GM19240 (cell line): ENCODE measurements around the gene CTXND2.
A peak's percentile ranks its signal among the peaks of the same experiment; 100 is the strongest.
"Not testable (repeated sequence)": the region's sequence is repeated elsewhere in the genome, so short reads cannot be mapped to it uniquely, and the experiment has no call there.

Experiments used
- DNase-seq: peaks from one replicate; pipeline ENCODE4 v3.0.0; 2011; ENCODE audit warnings: low spot score; ENCODE audit not compliant: insufficient read length

The CTXND2 gene

DNA sequence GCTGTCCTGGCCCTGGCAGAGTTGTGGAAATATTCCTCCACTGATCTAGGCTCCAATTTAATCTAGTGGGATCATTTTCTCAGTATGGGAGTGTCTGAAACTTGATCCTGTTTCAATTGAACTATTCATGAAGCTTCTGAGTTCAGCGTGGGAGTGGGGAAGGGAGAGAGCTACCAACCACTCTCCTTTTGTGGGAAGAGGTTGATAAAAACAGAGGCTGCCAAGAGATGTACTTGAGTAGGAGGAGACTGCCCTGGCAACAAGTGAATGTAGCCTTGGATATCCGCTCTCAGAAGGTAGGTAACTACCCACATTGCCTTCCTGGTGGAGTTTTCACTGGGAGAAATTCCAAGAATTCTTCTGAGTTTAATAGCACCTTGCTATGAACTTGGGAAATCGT lies at the start of gene CTXND2:
CTXND2 (plus strand) TSS at position 119 of the 400 bp plus-strand sequence. CDS start 25,179 bp downstream, outside the sequence.
- DNase-seq = no peak

DNA sequence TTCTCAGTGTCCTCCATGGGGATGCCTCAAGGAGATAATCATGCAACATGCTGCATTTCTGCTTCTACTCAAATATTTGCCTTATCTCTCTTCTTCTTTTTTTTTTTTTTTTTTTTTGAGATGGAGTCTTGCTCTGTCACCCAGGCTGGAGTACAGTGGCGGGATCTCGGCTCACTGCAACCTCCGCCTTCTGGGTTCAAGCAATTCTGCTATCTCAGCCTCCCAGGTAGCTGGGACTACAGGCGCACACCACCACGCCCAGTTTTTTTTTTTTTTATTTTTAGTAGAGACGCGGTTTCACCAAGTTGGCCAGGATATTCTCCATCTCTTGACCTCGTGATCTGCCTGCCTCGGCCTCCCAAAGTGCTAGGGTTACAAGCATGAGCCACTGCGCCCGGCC lies 46.1 kb upstream of the CTXND2 start:
- DNase-seq = not testable (repeated sequence)

DNA sequence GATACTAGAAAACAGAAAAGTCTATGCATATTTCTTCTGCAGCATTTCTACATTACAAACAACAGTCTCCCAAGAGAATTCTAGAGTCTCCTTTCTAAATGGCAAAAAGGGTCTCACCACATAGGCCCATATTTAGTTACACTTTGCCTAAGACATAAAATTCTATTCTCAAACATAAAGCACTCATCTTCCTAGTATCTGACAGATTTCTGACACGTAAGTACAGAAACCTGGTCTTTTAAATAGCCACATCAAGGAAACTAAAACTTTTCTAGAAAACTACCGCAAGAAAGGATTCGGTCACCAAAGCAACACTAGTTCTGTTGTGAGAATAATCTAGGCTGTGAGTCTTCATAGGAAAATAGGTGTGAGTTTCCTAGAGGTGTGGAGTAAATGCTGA lies 45.3 kb upstream of the CTXND2 start:
- DNase-seq = peak; percentile 6

DNA sequence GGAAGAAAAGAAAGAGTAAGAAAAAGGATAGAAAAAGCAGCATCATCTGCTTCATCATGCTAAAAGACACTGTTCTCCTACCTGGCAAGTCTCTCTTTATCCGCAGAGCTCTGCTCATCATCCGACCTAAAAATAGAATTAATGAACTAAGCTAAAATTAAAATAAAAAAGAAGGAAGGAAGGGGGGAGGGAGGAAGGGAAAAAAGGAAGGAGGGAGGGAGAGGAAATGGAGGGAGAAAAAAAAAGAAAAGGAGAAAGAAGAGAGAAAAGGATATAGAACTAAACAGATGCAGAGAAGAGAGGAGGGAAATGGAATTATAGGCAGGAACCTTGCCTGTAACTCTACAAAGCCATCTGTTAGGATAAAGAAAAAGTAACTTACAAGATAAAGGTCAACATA lies 44.6 kb upstream of the CTXND2 start:
- DNase-seq = no peak

DNA sequence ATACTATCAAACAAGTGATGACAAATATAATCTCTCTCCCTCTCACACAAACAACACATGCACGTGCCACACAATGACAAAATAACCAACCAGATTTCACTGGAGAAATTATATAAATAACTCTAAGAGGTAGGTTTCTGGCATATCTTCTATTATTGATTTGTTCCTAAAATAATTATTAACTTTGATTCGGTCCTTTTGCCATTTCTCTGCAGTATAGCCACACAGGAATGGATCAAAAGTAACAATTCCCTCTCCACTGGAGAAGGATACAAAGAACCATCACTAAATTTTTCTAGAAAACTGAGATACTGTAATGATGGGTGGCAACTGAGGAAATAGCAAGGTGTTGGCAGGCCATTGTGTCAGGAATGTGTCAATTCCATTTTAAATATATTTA lies 44.0 kb upstream of the CTXND2 start:
- no peak for DNase-seq

DNA sequence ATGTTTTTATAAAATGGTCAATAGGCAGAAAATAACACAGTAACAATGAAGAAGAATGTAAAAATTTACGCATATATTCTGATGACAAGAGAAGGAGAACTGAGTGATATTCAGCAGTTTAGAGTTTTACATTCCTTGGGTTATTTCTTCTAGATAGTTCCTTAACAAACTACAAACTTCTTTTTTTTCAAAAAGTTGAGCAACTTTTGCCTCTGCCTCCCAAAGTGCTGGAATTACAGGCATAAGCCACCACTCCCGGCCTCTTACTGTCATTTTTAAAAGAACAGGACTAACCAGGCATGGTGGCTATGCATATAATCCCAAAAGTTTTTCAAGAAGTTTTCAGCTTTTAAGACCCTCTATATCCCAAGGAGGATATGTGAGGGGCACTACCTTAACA lies 43.5 kb upstream of the CTXND2 start:
- no peak for DNase-seq

DNA sequence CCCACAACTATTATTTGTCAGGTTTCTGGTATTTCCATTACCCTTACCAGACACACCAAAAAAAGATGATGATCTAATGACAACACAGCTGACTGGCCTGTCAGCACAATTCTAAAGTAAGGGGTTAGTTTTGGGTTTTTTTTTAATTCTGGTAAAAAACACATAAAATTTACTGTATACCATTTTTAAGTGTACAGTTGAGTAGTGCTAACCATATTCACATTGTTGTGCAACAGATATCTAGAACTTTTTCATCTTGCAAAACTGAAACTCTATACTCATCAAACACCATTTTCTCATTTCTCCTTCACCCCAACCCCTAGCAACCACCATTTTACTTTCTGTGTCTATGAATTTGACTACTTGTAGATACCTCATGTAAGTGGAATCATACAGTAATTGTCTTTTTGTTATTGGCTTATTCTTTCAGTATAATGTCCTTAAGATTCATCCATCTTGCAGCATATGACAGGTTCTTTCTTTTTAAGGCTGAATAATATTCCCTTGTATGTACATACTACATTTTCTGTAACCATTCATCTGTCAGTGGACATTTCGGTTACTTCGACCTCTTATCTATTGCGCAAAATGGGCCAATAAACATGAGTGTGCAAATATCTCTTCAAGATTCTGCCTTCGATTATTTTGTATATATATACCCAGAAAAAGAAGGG lies 40.3 kb upstream of the CTXND2 start:
- DNase-seq = no peak

DNA sequence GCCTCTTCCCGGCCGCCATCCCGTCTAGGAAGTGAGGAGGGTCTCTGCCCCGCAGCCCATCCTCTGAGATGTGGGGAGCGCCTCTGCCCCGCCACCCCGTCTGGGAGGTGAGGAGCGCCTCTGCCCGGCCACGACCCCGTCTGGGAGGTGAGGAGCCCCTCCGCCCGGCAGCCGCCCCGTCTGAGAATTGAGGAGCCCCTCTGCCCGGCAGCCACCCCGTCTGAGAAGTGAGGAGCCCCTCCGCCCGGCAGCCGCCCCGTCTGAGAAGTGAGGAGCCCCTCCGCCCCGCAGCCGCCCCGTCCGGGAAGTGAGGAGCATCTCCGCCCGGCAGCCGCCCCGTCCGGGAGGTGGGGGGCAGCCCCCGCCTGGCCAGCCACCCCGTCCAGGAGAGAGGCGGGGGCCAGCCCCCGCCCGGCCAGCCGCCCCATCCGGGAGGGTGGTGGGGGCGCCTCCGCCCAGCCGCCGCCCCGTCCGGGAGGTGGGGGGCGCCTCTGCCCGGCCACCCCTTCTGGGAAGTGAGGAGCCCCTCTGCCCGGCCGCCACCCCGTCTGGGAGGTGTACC lies 36.1 kb upstream of the CTXND2 start:
- DNase-seq = not testable (repeated sequence)

DNA sequence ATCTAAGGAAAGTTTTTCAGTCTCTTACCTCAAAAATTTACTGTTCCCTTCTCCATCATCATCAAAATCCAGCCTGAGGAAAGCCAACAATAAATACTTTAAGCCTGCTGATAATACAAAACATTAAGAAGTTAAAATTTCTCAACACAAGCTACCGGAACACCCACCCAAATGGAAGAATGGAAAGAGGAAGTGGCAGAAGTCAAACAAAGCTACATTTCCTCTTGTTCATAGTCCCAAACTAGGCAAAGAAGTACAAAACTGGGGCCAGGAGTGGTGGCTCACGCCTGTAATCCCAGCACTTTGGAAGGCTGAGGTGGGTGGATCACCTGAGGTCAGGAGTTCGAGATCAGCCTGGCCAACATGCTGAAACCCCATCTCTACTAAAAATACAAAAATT lies 34.2 kb upstream of the CTXND2 start:
- DNase-seq = not testable (repeated sequence)

DNA sequence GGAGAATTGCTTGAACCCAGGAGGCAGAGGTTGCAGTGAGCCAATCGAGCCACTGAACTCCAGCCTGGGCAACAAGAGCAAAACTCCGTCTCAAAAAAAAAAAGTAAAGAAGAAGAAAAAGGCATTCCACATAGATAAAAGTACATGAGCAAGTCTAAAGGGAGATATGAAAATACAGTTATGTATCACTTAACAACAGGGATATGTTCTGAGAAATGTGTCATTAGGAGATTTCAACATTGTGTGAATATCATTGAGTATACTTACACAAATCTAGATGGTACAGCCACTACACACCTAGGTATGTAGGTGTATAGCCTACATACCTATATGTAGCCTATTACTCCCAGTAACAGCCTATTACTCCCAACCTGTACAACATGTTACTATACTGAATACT lies 23.2 kb upstream of the CTXND2 start:
- DNase-seq = no peak

DNA sequence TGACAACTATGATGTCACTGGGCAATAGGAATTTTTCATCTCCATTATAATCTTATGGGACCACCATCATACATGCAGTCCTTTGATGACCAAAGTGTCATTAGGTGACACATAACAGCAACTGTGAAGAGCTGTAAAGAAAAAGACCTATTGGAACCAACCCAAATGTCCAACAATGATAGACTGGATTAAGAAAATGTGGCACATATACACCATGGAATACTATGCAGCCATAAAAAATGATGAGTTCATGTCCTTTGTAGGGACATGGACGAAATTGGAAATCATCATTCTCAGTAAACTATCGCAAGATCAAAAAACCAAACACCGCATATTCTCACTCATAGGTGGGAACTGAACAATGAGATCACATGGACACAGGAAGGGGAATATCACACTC lies 22.7 kb upstream of the CTXND2 start:
- not testable (repeated sequence) for DNase-seq

DNA sequence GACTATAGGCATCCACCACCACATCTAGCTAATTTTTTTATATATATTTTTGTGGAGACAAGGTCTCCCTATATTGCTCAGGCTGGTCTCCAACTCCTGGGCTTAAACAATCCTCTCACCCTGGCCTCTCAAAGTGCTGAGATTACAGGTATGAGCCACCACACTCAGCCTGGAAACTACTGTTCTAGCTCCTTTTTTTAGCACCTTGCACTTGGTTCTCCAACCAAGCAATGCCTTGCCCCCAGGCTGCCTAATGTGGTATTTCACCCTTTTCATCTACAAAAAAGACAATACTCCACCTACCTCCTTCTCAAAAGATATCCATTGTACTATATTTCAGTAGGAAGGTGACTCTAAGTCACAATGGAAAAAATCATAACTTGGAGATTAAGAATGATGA lies 17.3 kb upstream of the CTXND2 start:
- DNase-seq = no peak

DNA sequence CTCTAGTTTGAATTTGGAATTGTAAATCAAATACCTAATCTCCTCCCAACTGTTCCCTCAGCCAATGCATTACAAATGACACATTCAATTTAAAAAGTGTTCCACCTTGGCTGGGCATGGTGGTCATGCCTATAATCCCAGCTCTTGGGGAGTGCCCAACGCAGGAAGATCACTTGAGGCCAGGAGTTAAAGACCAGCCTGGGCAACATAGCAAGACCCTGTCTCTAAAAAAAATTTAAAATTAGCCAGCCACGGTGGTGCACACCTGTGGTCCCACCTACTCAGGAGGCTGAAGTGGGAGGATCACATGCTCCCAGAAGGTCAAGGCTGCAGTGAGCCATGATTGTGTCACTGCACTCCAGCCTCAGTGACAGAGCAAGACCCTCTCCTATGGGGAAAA lies 14.4 kb upstream of the CTXND2 start:
- DNase-seq = no peak

DNA sequence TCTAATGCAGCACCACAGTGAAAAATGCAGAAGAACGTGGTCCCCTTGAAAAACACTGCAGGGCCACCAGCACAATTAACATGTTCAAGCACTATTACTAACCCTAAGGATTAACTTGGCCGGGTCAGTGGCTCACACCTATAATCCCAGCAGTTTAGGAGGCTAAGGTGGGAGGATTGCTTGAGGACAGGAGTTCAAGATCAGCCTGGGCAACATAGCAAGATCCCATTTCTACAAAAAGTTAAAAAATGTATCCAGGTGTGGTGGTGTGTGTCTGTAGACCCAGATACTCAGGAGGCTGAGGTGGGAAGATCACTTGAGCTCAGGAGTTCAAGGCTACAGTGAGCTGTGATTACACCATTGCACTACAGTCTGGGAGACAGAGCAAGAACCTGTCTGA lies 13.4 kb upstream of the CTXND2 start:
- no peak for DNase-seq

DNA sequence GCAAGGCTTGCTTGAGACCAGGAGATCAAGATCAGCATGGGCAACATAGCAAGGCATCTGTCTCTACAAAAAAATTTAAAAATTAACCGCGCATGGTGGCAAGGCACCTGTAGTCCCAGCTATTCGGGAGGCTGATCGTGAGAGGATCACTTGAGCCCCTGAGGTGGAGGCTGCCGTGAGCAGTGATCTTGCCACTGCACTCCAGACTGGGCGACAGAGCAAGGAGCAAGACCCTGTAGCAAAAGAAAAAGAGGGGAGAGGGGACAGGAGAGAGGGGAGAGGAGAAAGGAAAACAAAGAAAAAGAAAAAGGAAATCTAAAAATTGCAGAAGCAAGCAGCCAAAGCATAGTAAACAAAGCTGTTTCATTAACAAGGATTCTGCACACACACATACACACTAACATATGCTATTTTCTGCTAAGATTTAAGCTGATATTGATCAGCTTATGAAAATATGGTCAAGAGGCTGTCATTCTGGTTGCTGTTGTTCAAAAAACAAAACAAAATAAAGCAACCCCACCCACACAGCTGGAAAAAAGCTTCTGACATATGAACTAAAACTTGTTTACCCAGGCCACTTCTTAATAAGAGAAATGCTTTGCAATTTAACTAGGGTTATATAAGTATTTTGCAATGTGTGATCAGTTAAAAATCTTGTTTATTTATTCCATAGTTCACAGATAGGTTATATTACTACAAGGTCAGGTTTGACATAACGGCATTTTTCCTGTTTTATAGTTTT lies 12.3 kb upstream of the CTXND2 start:
- no peak for DNase-seq

DNA sequence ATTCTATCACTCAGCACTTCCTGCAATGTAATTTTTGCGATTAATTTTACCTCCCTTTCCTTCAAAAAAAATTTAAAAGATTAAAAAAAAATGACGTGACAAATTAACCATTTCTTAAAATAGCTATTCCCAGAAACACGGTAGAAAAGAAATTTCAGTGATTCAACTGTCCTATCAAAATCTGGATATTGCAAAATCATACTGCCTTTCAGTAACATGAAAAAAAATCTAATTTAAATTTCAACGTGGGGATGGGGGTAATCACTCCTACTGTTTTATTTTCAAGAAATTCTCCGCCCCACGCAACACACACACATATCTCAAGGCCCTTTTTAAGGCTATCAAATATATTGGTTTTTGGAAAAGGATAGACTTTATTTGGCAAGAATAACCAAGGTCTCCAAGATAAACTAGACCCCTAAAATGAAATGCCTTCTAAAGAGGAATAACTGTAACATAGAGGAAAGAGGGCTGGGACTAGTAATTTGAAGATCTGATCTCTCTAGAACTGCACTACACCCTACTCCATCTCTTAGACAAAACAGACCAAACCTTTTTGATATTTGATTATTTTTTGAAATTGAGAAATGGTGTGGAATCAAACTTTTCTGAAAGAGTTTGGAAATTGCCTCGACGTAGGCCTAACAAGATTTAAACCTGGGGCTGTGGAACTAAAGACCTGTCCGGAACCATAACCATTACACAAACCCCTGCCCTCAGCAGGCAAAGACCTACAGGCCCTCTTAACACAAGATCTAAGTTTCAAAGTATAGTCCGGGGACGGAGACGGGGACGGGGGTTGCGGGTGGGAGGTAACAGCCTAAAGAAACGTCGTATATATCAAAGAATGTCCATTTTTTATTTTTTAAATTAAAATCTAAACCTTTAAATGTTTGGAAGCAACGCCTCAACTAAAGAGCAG lies 11.5 kb upstream of the CTXND2 start:
- DNase-seq = no peak

DNA sequence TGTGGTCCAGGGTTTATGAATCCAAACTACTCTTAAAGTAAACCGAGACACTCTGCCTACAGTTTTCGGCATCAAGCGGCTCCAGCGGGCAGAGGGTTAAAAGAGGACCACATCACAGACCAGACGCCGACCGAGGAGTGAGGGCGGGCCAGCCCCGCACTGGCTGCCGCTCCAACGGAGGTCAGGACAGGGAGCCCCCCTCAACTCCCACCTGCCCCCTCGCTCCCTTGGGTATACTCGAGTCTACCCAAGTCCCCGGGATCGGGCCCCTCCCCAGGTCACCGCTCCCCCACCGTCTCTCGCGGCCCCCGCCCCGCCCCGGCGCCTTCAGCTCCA lies 10.8 kb upstream of the CTXND2 start:
- peak; percentile 9 for DNase-seq

DNA sequence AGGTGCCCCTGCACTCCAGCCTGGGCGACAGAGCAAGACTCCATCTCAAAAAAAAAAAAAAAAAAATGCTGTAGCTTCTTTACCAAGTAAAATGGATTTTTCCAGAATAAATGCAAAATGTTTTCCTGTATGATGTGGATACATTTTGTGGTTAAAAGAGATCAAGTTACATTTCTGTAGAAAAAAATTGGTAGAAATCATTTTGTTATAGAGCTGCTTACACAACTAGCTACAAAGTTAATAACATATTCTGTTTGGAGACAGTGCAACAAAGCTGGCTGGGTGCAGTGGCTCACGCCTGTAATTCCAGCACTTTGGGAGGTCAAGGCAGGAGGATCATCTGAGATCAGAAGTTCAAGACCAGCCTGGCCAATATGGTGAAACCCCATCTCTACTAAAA lies 8.0 kb upstream of the CTXND2 start:
- not testable (repeated sequence) for DNase-seq

DNA sequence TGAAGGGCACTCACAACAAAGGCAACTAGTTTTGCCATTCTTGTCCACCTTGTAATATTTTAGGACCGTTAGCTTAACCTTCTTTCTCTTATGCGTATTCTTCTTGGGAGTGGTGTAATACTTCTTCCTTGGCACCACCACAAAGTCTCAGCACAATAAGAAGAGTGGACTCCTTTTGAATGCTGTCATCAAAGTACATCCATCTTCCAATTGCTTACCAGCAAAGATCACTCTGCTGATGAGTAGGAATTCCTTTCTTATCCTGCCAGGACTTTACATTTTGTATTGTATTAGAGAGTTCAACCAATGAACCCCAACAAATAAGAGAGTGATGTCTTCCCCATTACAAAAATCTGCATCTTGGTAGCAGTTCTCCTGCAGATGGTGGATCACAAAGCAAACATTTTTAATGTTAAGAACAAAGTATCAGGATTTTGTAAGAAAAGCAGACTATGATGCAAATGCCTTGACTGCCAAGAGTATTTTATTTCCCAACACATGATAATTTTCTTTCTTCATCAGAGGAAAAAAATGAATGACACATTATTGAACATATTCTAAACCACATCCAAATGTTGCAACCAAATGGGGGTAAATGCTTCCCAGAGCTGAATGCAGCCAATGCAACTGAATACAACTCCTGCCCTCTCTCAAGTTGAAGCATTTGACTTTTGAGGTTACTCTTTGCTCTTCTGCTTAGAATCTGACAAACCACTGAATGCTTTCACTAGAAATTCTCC lies 5.4 kb upstream of the CTXND2 start:
- DNase-seq = no peak

DNA sequence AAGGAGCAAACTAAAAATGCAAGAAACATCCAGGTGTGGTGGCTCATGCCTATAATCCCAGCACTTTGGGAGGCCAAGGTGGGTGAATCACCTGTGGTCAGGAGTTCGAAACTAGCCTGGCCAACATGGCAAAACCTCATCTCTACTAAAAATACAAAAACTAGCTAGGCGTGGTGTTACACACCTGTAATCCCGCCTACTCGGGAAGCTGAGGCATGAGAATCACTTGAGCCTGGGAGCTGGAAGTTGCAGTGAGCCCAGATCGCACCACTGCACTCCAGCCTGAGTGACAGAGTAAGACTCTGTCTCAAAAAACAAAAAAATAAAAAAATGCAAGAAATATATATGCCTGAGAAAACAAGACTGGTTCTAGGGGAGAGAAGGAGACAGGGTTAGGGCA lies 3.8 kb upstream of the CTXND2 start:
- DNase-seq = not testable (repeated sequence)

DNA sequence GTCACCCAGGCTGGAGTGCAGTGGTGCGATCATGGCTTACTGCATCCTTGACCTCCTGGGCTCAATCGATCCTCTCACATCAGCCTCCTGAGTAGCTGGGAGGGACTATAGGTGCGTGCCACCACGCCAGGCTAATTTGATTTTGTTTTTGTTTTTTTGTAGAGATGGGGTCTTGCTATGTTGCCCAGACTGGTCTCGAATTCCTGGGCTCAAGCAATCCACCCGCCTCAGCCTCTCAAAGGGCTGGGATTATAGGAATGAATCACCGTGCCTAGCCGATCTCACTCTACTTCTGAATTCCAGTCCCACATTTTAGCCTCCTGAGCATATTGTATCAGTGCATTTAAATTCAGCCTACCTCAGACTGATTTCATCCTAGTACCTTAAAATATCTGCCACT lies 1.8 kb downstream of the CTXND2 start:
- no peak for DNase-seq
